A549 treated with CORT108297 at 1 μM for 4 hours (cell line): ENCODE results near the gene RND1. TPM values are rescaled to one million over a fixed set of nuclear protein-coding genes. Genes with fewer than 3 reads are reported as not detected.

ENCODE experiments used
- total RNA-seq: library from RNA; stranded (reverse); fragments of 200-300 nt; extraction: Qiagen RNA extraction; gene quantifications from 5 replicates; pipeline ENCODE4 v1.2.3, GENCODE V29; 2022

Gene RND1
- total RNA-seq: 12.0 to 17.8 TPM (median 14.2 TPM) in 5 replicates

DNA sequence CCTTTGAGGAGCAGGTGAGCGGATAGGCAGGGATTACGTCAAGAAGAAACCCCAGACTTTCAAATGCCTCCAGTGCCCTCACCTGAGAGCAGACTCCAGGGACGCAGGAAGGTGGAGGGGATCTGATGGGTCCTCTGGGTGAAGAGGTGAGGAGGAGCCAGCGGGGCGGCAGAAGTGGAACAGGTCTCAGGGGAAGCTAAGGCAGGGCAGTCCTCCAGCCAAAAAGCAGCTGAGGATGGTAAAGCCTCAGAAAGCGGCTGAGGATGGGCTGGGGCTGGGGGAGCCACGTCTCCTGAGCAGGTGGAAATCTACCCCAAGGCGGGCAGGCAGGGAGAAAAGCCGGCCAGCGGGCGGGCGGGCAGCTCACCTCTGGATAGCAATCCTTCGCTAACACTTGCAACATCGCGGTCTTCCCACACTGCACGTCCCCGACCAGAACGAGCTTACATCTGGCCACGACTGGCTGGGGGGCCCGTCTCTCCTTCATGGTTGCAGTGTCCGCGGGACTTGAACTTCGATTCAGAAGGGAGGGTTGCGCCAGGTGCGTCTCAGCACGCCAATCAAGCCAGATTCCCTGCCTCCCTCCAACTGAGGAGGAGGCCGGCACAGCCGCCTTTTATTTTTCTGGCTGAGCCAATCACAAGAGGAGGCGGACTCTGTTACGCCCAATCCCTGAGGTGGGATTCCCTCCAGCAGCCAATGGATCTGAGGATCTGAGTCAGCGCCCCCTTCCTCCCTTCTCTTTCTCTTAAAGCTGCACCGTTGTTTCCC lies at the start of gene RND1:
RND1 (minus strand) TSS at position 590 of the 771 bp plus-strand sequence; CDS start at position 487, 103 bp downstream.

DNA sequence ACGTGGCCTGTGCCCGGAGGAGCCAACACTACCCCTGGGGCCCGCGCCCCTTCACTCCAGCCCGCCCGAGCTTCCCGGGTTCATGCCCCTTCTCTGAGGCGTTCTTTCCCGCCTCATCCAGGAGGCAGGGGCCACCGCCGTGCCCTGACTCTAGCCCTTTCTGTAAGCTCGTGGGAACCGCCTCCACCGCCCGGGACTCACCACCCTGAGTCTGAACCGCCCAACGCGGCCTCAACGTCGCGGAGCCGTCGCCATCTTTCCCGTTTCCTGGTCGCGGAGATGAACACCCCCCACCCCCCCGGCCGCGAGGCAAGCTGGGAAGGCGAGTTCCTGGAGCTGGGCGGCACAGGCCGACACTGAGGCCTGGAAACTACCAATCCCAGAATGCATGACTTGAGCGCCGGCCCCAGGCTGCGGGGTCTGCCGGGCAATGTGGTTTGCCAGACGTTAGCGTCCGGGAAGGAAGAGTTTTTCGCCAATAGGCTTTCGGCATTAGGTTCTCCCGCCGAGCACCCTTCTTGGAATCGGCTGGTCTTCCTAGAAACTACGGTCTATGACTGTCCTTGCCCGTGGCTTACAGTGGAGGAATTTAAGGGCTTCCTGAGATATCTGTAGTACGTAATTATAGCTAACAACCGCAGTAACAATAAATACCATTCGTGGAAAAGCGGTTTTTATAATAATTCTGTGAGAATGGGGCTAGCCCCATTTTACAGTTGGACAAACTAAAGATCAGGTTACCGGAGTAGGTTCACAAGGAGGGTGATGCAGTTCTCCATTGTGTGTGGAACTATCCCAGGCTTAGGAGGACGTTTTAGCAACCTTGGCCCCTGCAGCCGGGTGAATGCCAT lies 13.6 kb downstream of the RND1 start, which contains the start of gene DDX23:
DDX23 (minus strand) TSS at position 281 of the 851 bp plus-strand sequence. CDS start 6,381 bp downstream, outside the sequence.

GRCh38 chr12:48817873-48818830 lies 47.5 kb downstream of the RND1 start, which contains the start of gene CACNB3:
TSS of gene CACNB3 (plus strand) at chr12:48818496. CDS start at chr12:48818930, 434 bp downstream.

Other genes with a start within 250 kb of the RND1 start
- gene KANSL2, start 183.6 kb downstream of the RND1 start, total RNA-seq: 33.3 to 41.4 TPM (median 36.9 TPM) in 5 replicates
- gene CCNT1, start 149.2 kb downstream of the RND1 start, total RNA-seq: 12.1 to 14.7 TPM (median 13.4 TPM) in 5 replicates
- gene ADCY6, start 76.8 kb downstream of the RND1 start, total RNA-seq: 11.9 to 16.6 TPM (median 16.2 TPM) in 5 replicates
- gene CACNB3, start 47.4 kb downstream of the RND1 start, total RNA-seq: 30.2 to 46.8 TPM (median 39.7 TPM) in 5 replicates
- 77.0 to 87.8 TPM (median 85.9 TPM) in 5 replicates for gene DDX23, start 13.7 kb downstream of the RND1 start, total RNA-seq
- 44.0 to 57.4 TPM (median 56.1 TPM) in 5 replicates for gene FKBP11, start 59.6 kb upstream of the RND1 start, total RNA-seq
- gene ARF3, start 91.6 kb upstream of the RND1 start, total RNA-seq: 114 to 156 TPM (median 153 TPM) in 5 replicates
- gene WNT10B, start 105.9 kb upstream of the RND1 start, total RNA-seq: 1.5 to 2.7 TPM (median 2.5 TPM) in 5 replicates
- 0.17 TPM in 1 of 5 replicates, not detected in the others for gene WNT1, start 112.5 kb upstream of the RND1 start, total RNA-seq
- gene DDN, start 133.5 kb upstream of the RND1 start, total RNA-seq: 0.57 to 0.82 TPM (median 0.67 TPM) in 5 replicates
- 39.5 to 47.6 TPM (median 41.3 TPM) in 5 replicates for gene PRKAG1, start 152.9 kb upstream of the RND1 start, total RNA-seq
- gene KMT2D, start 194.9 kb upstream of the RND1 start, total RNA-seq: 34.1 to 40.1 TPM (median 36.7 TPM) in 5 replicates
- 4.3 to 6.2 TPM (median 5.4 TPM) in 5 replicates for gene RHEBL1, start 204.1 kb upstream of the RND1 start, total RNA-seq
- gene DHH, start 228.9 kb upstream of the RND1 start, total RNA-seq: 0.06 TPM in 2 of 5 replicates, not detected in the others
- 12.5 to 20.7 TPM (median 16.2 TPM) in 5 replicates for gene LMBR1L, start 245.0 kb upstream of the RND1 start, total RNA-seq